WTC11 (cell line): ENCODE measurements around the gene GPAT3.

ENCODE experiments used
- MAX ChIP-seq: sonication (generic); formaldehyde crosslinking; IDR thresholded peaks from 2 replicates; pipeline ENCODE4 v1.8.0; 2022; ENCODE audit warnings: mild to moderate bottlenecking, missing genetic modification reagents
- SP1 ChIP-seq: sonication (generic); formaldehyde crosslinking; conservative IDR thresholded peaks from 2 replicates; pipeline ENCODE4 v1.8.1; 2022; ENCODE audit warnings: missing genetic modification reagents
- TF ChIP-seq, protein P1 (sequence below): fragments of 200-600 bp; IDR thresholded peaks from 2 replicates; pipeline ENCODE4 v1.8.0; 2022; ENCODE audit warnings: antibody characterized with exemption

DNA sequence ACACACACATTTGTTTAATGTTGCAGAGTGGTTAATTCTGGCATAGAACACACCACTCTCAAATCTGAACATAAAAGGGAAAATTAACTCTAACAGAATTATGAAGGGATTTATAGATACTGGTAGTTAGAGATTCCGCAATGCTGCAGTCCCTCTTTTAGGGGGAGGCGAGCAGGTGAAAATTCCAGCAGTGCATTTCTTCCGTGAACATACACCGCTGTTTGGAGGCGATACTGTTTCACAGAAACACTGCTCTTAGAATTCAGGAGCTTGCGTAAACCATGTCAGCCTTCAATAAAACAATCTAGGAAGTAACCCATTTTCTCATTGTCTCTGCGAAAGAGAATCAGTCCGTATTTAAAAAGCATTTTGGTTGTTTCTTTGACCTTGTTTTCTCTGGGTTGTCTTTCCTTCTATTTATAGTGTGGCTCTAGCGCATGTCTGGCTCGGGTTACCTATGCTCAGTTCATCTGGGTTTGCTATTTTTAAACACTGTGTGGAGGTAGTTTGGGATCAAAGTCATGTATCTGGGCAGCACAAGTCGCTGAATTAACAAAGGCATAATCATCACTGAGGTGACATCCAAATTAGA lies 90.4 kb downstream of the GPAT3 start:
- no peak for TF ChIP-seq SP1 (CRISPR knock-in tag)
- TF ChIP-seq, protein P1, sequence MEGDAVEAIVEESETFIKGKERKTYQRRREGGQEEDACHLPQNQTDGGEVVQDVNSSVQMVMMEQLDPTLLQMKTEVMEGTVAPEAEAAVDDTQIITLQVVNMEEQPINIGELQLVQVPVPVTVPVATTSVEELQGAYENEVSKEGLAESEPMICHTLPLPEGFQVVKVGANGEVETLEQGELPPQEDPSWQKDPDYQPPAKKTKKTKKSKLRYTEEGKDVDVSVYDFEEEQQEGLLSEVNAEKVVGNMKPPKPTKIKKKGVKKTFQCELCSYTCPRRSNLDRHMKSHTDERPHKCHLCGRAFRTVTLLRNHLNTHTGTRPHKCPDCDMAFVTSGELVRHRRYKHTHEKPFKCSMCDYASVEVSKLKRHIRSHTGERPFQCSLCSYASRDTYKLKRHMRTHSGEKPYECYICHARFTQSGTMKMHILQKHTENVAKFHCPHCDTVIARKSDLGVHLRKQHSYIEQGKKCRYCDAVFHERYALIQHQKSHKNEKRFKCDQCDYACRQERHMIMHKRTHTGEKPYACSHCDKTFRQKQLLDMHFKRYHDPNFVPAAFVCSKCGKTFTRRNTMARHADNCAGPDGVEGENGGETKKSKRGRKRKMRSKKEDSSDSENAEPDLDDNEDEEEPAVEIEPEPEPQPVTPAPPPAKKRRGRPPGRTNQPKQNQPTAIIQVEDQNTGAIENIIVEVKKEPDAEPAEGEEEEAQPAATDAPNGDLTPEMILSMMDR: no peak
- no peak for TF ChIP-seq MAX (CRISPR knock-in tag)
